Measurements from ENCODE around the gene ICAM4.
"Not testable (repeated sequence)": the region's sequence is repeated elsewhere in the genome, so short reads cannot be mapped to it uniquely, and the experiment has no call there.

Gene ICAM4

GRCh38 chr19:10269333-10270179, 17.2 kb upstream of the ICAM4 start:
- DNase-seq: peak; percentile 53

- DNase-seq: no peak
Observed at GRCh38 chr19:10270180-10270615, 16.6 kb upstream of the ICAM4 start.

DNA sequence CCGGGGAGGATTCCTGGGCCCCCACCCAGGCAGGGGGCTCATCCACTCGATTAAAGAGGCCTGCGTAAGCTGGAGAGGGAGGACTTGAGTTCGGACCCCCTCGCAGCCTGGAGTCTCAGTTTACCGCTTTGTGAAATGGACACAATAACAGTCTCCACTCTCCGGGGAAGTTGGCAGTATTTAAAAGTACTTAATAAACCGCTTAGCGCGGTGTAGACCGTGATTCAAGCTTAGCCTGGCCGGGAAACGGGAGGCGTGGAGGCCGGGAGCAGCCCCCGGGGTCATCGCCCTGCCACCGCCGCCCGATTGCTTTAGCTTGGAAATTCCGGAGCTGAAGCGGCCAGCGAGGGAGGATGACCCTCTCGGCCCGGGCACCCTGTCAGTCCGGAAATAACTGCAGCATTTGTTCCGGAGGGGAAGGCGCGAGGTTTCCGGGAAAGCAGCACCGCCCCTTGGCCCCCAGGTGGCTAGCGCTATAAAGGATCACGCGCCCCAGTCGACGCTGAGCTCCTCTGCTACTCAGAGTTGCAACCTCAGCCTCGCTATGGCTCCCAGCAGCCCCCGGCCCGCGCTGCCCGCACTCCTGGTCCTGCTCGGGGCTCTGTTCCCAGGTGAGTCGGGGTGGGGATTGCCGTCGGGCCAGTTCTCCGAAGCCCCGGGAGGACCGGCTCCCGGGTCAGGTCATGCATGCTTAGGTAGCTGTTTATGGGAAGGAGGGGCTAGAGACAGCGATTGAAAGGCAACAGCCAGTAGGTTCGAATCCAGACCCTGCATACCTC, 15.9 kb upstream of the ICAM4 start, which contains the start of gene ICAM1:
Gene ICAM1, plus strand, starts transcription at position 505 of the 779 bp plus-strand sequence. Its CDS starts 40 bp downstream, at position 545.
- DNase-seq: no peak

- DNase-seq: no peak
Observed at GRCh38 chr19:10271543-10272086, 15.1 kb upstream of the ICAM4 start.

DNA sequence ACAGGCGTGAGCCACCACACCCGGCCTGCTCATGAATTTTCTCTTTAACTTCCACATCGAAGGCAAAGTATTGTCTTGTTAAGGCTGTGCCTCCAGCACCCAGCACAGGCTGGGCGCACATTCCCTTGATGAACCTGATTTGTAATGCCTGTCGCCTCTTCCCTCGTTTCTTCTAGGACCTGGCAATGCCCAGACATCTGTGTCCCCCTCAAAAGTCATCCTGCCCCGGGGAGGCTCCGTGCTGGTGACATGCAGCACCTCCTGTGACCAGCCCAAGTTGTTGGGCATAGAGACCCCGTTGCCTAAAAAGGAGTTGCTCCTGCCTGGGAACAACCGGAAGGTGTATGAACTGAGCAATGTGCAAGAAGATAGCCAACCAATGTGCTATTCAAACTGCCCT, 12.2 kb upstream of the ICAM4 start:
- no peak for DNase-seq

- DNase-seq: no peak
Observed at GRCh38 chr19:10277795-10278589, 8.8 kb upstream of the ICAM4 start.

DNA sequence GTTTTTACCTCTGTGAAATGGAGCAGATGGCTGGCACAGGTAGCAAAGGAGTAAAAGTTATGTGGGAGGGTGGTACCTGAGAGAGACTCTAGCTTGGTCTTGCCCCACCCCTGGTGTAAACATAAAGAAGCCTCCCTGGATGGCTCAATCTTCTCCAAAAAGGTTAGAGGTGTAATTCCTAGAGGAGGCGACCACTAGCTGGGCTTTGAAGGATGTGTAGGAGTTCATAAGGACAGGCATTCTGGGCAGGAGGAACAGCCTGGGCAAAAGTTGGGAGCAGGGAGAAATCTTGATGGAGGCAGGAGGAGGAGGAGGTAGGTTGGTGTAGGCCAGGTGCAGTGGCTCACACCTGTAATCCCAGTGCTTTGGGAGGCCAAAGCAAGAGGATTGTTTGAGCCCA, 7.8 kb upstream of the ICAM4 start:
- DNase-seq: no peak

GRCh38 chr19:10279737-10280442, 6.9 kb upstream of the ICAM4 start:
- DNase-seq: no peak

GRCh38 chr19:10282043-10282442, 4.7 kb upstream of the ICAM4 start:
- not testable (repeated sequence) for DNase-seq

DNA sequence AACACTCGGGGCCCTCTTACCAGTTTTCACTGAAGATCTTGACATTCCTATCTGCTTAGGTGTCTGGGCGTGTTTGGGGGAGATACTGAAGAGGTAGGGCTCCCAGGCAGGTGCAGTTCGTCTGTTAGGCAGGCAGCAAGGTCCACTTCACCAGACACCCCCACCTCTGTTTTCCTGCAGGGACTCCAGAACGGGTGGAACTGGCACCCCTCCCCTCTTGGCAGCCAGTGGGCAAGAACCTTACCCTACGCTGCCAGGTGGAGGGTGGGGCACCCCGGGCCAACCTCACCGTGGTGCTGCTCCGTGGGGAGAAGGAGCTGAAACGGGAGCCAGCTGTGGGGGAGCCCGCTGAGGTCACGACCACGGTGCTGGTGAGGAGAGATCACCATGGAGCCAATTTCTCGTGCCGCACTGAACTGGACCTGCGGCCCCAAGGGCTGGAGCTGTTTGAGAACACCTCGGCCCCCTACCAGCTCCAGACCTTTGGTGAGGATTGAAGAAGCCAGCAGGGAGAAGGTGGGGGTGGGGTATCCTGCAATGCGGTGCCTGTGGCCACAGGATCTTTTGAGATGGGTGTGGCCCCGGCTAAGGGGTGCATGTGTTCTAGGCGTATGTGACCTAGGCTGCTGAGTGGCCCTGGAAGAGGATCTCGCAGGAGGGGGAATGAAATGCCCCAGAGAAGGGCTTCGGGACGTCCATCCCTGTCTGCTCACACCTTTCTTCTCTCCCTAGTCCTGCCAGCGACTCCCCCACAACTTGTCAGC, 3.3 kb upstream of the ICAM4 start:
- DNase-seq: no peak

GRCh38 chr19:10284065-10284959, 2.4 kb upstream of the ICAM4 start:
- no peak for DNase-seq

DNA sequence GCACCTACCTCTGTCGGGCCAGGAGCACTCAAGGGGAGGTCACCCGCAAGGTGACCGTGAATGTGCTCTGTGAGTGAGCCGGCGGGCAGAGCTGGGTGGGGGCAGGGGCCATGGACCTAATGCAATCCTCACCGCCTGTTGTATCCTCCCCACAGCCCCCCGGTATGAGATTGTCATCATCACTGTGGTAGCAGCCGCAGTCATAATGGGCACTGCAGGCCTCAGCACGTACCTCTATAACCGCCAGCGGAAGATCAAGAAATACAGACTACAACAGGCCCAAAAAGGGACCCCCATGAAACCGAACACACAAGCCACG, 1.8 kb upstream of the ICAM4 start:
- no peak for DNase-seq

GRCh38 chr19:10285393-10285792, 1.4 kb upstream of the ICAM4 start:
- no peak for DNase-seq

DNA sequence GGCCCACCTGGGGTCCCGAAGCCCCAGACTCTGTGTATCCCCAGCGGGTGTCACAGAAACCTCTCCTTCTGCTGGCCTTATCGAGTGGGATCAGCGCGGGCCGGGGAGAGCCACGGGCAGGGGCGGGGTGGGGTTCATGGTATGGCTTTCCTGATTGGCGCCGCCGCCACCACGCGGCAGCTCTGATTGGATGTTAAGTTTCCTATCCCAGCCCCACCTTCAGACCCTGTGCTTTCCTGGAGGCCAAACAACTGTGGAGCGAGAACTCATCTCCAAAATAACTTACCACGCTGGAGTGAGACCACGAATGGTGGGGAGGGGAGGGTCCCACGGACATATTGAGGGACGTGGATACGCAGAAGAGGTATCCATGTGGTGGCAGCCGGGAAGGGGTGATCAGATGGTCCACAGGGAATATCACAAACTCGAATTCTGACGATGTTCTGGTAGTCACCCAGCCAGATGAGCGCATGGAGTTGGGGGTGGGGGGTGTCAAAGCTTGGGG, 2.0 kb downstream of the ICAM4 start:
- DNase-seq: peak; percentile 5

- peak; percentile 33 for DNase-seq
Observed at GRCh38 chr19:10289167-10289835, 2.5 kb downstream of the ICAM4 start.

- DNase-seq: peak; percentile 29
Observed at GRCh38 chr19:10289836-10290356, 3.1 kb downstream of the ICAM4 start, which contains the start of gene ICAM5. ICAM5 (plus strand) TSS chr19:10289952; CDS start chr19:10290044, 92 bp downstream.

GRCh38 chr19:10290357-10290875, 3.7 kb downstream of the ICAM4 start:
- no peak for DNase-seq

DNA sequence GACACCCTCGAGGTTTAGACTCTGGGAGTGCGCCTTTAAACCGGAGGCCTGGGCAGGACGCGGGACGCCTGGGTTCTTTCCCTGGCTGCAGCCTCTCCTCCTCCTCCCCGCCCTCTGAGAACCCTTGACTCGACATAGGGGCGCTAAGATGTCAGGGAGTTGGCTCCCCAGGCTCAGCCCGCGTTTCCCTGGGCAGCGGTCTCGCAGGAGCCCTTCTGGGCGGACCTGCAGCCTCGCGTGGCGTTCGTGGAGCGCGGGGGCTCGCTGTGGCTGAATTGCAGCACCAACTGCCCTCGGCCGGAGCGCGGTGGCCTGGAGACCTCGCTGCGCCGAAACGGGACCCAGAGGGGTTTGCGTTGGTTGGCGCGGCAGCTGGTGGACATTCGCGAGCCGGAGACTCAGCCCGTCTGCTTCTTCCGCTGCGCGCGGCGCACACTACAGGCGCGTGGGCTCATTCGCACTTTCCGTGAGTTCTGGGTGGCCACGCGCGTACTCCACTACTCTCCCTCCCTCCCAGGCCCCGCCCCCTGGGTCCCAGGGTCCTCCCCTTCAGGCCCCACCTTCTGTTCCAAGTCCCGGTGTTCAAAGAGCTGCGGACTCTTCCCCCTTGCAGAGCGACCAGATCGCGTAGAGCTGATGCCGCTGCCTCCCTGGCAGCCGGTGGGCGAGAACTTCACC, 4.3 kb downstream of the ICAM4 start:
- no peak for DNase-seq
